GM18519 (cell line): ENCODE data around the gene EGR4.
"Not testable (repeated sequence)": the region's sequence is repeated elsewhere in the genome, so short reads cannot be mapped to it uniquely, and the experiment has no call there.

ENCODE experiments used
- ATAC-seq: cut with Tn5 transposase; IDR thresholded peaks from one replicate; pipeline ENCODE4 v1.9.1; 2021; ENCODE audit warnings: mild to moderate bottlenecking, moderate library complexity; ENCODE audit not compliant: unreplicated experiment, low FRiP score

Gene EGR4

DNA sequence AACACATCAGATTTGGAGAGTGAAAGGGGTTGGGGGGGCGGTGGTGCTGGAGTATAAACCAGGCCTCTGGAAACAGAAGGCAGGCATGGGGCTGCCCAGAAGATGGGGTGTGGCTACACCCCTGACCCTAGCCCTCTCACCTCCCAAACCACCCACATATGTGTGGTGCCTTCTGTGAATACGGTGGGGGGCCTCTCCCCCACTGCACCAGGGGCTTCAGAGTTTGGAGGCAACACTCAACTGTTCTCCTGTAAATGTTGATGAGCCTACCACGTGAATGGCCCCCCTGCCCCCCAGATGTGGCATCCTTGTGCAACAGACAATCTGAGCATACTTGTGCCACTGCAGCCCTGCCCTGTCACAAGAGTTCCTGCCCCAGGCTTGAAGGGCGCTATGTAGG, 28.6 kb downstream of the EGR4 start:
- ATAC-seq = no peak

DNA sequence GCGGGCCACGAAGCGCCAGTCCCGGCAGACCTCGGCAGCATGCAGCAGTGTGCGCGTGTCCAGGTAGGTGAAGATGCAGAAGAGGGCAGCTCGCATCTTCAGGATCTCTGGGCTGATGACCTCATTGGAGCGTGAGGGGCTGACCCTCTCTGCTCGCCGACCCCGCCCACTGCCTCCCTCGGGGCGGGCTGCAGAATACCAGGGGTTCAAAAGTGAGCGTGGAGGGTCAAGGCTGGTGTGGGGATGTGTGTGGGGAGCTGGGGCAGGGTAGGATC, 29.1 kb downstream of the EGR4 start:
- ATAC-seq = no peak

DNA sequence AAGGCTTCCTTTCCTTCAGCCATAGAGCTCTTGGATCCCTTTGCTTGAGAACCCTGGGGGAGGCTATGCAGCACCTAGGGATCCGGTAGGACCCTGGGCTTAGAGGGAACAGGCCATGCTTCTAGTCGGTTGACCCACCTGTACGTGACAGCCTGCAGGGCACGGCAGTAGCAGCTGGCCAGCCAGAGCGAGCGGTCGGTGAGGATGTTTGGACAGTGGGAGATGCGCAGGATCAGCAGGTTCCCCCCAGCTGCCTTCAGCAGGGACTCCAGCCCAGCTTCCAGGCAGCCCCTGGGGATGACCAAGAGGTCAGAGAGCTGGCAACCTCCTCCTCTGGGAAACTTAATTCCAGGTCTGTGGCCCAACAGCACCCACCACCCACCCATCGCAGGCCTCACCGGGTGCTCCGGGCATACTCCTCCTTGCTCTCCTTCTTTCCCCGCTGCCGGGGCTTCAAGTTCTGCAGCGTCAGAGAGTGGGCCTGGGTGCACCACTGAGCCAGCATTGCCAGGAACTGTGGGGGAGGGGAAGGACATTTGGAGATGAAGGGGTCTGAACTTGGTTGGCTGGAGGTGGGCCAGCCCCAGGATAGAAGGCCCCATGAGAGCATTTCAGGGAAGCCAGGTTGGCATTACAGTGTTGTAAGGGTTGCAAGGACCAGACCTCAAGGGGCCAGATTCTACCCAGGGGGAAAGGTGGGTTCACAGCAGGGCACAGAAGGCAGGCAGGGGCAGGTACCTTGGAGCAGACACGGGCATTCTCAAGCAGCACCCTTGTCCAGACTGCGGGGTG, 29.6 kb downstream of the EGR4 start:
- ATAC-seq = no peak

DNA sequence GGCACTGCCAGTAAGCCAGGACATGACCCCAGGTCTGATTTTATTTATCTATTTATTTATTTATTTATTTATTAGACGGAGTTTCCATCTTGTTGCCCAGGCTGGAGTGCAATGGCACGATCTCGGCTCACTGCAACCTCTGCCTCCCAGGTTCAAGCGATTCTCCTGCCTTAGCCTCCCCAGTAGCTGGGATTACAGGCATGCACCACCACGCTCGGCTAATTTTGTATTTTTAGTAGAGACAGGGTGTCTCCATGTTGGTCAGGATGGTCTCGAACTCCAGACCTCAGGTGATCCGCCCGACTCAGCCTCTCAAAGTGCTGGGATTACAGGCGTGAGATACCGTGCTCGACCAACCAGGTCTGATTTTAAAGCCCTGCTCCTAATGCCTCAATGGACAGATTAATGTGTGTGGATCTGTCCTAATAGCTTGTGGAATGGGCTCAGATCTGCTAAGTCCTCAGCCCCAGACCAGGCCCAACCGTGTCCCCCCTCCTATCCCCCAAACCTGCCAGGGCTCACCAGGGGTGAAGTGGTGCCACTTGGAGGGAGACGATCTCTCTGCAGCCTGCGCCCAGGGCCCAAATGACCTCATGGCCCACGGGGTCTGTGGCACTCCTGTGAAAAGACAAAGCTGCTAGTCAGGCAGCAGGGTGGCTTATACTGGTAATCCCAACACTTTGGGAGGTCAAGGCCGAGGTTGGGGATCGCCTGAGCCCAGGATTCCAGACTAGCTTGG, 30.5 kb downstream of the EGR4 start:
- not testable (repeated sequence) for ATAC-seq

DNA sequence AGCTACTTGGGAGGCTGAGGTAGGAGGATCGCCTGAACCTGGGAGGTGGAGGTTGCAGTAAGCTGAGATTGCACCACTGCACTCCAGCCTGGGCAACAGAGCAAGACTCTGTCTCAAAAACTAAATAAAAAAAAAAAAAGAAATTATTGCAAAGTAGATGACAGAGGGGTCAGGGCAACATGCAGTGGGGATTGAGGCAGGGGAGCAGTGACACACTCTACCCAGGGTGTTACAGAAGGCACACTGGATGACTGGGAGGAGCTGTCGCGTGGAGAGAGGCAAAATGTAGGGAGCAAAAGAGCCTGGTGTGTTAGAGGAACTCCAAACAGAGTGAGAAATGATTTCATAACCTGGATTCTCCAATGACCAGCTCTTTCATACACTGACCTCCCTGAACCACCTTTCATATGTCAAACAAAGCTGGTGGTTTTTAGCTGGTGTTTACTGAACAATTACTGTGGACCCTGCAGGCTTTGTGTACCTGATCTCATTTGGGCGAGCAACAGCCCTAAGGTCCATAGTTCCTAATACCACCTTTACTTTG, 31.2 kb downstream of the EGR4 start:
- no peak for ATAC-seq

DNA sequence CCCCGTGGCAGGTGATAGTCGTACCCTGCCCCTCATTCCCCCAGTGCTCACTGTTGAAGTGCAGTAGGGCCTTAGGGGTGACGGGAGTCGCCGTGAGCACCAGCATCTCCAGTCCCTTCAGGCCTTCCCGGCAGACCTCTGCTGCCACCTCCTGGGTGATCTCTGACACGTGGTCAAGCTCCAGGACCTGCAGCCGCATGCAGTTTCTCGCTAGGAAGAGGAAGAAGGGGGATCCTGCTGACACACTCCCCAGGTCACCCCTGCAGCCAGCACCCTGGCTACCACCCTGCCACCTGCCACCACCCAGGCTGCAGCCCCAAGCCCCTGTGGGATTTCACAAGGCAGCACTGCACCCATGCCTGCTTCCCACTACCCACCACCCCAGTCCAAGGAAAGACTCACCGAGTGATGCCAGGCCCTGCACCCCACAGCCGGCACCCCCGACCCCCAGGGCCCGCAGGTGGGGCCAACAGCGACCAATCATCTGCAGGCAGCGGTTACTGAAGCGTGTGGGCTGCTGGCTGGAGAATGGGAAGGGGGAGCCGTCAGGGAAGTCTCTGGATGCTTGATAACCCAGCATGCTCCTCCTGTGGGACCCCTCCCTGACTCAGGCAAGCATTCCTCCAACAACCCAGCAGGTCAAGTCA, 32.9 kb downstream of the EGR4 start:
- ATAC-seq = no peak

DNA sequence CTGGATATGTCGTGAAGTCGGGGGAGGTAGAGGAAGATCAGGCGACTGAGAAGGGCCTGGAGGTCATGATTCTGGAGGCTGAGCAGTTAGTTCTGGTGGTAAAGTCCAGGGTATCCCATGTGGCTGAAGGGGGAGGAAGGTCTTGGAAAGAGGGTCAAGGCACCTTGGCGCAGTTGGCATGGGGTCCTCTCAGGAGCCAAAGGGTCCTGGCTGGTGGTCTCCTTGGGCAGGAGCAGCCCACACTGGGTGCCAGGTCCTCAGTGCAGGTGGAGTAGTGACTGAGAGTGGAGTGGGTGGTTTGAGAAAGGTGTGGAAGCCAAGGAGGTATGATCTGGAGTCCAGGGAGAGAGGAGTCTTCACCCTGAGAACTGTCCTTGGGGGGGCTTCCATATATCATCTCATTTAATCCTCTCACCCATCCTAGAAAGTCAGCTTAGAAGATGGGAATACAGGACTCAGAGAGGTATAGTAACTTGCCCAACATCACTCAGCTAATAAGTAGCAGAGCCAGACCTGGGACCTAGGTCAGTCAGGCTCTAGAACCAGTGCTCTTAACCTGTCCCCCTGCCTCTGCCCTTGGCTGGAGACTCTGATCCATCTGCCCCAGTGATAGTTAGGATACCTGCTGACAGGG, 33.5 kb downstream of the EGR4 start:
- ATAC-seq = no peak

DNA sequence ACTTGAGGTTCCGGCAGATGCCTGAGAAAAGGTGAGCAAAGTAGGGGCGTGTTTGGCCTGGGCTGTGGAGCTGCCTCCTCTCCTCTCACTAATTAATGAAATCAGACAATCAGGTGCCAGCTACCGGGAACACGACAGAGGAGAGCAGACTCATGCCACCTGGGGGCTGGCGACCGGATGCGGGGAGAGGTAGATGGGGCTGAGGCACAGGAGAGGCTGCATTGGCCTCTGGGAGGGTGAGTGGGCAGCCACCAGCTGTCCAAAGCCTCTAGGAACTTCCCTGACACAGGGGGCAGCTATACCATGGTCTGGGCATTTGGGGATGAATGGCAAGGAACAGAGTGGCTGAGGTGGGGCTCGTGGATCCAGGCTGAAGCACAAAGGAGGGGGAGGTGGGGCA, 34.1 kb downstream of the EGR4 start:
- ATAC-seq = no peak

DNA sequence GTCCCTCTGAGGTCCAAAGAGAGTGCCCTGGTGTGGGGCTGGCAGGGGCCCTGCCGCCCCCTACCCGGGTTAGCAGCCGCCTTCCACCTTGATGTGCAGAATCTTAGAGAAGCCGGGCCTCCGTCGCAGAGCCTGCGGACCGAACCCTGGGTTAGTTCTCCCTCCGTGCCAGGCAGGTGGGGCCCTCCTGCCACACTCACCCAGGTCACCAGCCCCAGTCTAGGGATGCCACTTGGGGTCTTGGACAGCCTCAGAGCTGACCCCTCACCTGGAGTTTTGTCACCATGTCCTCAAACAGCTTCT, 34.5 kb downstream of the EGR4 start:
- ATAC-seq = no peak

DNA sequence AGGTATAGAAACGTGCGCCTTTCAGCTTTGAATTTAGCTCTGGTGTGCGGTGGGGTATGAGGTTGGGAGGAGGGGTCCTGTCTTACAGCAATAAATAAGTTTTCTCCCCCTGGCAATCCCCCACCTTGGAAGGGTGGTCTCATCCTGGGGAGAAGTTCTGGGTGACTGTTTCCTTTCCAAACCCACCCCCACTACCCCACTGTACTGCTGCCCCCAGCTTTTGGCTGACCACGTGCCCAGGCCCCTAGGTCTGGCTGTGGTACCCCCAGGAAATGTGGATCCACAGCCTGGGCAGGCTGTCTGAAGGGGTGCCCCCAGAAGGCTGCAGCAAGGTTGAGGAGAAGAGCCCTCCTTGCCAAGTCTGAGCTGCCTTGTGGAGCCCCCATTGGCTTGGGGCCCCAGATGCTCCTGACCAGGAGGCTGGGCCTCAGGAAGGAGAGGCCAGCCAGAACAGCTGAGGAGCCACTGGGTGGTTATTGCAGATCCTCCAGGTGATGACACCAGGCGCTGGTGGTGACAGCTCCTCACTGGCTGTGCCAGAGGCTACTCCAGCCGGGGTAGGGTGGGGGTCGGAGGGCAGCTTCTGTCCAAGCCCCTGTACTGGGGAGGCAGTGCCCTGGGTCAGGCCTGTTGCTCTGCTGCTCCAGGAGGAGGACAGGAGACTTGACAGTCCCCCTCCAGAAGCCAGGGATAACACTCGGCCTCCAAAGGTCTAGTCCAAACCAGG, 35.0 kb downstream of the EGR4 start:
- no peak for ATAC-seq

DNA sequence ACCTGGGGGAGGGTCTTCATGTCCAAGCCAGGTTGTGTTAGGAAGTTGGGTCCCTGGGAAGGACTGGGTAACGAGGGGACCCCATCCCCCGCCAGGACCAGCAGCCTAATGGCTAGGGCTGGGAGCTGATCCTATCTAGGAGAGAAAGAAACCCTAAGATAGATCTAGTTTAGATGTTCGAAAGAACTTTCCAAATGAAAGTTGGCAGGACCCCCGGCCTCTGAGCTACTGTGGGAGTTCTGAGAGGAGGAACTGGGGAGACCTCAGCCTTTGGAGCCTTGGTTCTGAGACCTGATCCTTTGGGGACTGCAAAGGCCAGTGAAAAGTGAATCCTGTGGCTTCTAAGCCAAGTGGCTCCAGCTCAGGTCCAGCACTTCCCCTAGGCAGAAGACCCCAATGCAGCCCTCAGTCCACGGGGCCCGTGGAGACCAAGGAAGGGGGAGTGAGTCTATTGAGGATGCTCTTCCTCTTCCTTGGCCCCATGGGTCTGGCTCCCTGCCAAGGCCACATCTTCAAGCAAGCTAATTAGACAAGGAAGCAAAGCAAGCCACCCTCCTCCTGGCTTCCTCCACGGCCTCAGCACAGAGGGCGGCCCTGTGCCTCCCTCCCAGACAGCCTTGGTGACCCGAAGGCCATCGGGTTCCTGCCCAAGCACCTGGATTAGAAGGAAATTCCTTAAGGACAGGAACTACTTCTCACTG, 35.8 kb downstream of the EGR4 start:
- ATAC-seq = no peak

DNA sequence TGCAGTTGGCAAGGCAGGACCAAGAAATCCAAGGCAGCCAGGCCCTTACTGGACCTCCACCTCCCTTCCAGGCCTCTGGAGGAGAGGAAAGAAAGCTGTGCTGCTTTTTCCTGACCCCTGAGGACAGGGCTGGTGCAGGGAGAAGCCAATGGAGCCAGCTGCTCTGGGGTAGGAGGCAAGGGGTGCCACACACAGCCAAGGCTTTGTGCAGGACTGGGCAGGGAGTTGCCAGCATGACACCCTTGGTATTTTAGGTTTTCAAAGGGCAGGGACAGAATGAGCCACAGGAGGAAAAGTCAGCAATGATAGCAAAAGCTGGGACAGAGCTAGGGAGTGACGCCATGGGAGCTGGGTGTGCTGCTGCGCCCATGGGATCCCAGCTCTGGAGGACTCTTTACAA, 36.3 kb downstream of the EGR4 start:
- ATAC-seq = no peak

DNA sequence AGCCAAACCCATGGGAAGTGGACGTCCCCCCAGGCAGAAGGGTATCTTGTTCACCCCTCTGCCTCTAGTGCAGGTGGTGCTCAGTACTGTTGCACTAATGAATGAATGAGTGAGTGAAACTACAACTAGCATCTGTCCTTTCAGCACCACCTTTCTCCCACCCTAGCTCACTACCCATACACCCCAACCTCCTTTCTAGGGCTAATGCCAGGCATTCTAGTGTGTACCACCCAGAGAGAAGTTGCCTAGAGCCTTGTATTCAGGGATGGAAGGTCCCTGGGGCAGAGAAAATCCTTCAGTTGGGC, 36.8 kb downstream of the EGR4 start:
- no peak for ATAC-seq

DNA sequence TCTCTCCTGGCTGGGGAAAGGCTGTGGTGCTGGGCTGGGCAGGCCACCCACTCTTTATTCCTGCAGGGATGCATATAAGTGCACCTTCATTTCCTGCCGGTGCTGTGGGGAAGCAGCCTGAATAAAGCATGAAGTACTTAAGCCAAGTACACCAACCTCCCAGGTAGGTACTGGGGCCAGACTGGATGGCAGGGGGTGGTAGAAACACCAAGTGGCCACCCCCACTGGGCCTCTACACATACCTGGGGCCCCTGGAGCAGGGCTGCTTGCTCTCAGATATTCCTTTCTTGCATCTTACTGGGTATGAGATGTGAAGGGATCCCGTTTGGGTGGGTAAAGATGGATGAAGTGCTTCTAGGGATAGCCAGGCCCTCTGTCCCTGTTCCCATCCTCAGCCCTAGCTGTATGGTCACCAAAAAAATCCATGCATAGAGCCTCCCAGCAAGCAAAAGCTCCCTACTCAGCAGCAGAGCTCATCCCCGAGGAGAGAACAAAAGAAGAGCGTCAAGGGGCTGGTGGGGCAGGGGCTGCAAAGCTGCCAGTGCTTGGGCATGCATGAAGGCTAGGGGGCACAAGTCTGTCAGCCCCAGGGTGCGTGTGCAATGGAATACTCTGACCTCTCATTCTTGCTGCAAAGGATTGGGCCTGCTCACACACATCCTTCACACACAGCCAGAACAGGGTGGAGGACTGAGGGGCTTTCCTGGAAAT, 37.3 kb downstream of the EGR4 start:
- no peak for ATAC-seq

DNA sequence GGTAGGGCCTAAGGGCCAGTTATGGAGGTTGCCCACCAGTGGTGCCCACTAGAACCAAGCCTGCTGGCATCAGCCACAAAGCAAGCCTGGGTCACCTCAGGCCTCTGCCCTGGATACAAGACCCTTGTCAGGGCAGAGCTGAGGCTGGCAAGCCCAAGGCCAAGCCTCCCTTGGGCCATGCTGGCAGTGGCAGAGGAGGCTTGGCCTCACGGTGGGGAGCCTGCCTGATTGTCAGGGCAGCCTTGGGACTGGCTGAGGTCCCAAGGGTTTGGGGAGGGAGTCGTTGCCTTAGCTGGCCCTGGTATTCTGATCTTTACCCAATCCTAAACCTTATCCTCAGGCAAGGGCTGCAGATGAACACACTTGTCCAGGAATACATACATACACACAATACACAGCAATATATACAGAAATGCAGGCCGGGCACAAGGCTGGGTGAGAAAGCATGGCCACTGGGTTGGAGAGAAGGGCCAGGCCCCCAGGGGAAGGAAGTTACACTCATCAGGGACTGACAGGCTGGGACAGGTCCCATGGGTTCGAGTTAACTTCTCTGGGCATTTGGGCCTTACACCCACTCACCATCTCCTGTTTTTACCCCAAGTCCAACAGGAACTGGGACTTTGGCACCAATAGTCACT, 38.2 kb downstream of the EGR4 start:
- ATAC-seq = no peak

DNA sequence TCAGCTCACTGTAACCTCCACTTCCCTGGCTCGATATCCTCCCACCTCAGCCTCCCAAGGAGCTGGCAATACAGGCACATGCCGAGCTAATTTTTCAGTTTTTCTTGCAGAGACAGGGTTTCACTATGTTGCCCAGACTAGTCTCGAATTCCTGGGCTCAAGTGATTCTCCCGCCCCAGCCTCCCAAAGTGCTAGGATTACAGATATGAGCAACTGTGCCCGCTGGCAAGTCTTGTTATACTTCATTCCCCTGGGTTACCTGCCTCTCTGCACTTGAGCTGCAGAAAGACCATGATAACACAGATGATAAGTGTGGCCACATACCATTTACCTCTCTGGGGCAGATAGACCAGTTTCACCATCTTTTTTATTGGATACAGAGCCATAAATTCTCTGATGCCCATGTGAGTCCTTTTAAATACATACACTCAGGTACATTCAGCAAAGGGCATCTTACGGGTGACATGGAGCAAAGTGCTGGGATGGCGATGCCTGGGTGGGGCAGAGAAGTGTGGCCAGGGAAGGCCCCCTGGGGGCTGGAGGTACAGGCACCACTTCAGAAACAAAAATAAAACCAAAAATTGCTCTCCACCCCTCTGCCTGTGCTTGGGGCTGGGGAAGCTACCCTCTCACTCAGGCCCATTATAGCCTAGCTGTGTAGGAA, 38.9 kb downstream of the EGR4 start:
- ATAC-seq = no peak

DNA sequence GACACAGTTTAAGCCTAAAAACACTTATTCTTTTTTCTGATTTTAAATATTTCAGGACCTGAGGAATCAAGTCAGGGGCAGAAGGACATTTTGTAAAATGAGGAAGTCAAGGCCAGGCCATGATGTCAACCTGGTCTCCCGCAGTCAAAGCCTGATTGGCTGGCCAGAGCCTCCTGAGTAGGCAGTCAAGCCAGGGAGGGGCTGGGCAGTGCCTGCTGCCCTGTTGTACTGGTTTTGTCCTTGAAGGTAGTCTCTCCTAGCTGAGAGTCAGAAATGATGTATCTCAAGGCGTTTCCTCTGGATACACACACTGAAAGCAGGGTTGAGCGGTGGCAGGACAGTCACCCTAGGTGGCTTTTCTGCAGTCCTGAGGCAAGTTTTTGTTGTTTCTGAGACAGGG, 39.4 kb downstream of the EGR4 start:
- no peak for ATAC-seq

DNA sequence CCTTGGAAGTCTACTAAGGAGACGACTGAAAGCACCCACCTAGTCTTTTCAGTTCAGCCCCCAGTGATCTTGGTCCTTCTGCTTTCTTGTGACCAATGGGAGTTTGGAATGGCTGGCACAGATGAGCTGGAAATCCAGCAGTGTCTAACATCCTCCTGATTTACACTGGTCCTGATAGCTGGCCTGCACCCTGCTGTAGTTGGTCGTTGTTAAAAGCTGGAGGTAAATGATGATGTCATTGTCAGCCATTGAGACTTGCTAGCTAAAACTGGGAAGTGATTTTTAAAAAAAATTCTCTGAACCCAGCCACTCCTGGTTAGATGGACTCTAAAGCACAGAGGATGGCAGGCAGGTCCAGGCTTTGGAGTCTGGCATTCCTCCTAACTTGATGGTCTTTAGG, 39.9 kb downstream of the EGR4 start:
- ATAC-seq = no peak
